ENCODE results near the gene SP6.

The SP6 gene

GRCh38 chr17:47803201-47803600, 47.8 kb downstream of the SP6 start:
- H3K4me3 ChIP-seq (ENCODE audit: low read depth, low read length): no peak overlapping the region
- DNase-seq (ENCODE audit: low read depth, low spot score): no peak
- POLR2A ChIA-PET: no interaction called here
- no peak for TF ChIP-seq CTCF (IDR thresholded peaks at IDR 0.05; ENCODE audit: insufficient read depth, low read length, missing control alignments)
- CTCF ChIA-PET: interaction anchor here (1.9 to 3.4 kb wide), 4 partner anchors 9 to 106 kb away, joined by 5 to 16 read pairs (median 6); no protein-coding TSS in a partner anchor

GRCh38 chr17:47802341-47803022, 48.5 kb downstream of the SP6 start:
- TF ChIP-seq CTCF (IDR thresholded peaks at IDR 0.05; ENCODE audit: insufficient read depth, low read length, missing control alignments): peak; percentile 69
- no peak overlapping the region for H3K4me3 ChIP-seq (ENCODE audit: low read depth, low read length)
- ChIA-PET CTCF (interaction anchor here (0.7 to 3.4 kb wide), 17 partner anchors 8 to 136 kb away, joined by 3 to 16 read pairs (median 5); no protein-coding TSS in a partner anchor), POLR2A (no interaction called here)
- DNase-seq (ENCODE audit: low read depth, low spot score): no peak

- DNase-seq (ENCODE audit: low read depth, low spot score): no peak
- POLR2A ChIA-PET: no interaction called here
- no peak for TF ChIP-seq CTCF (IDR thresholded peaks at IDR 0.05; ENCODE audit: insufficient read depth, low read length, missing control alignments)
- H3K4me3 ChIP-seq (ENCODE audit: low read depth, low read length): no peak overlapping the region
- CTCF ChIA-PET: interaction anchor here (0.7 to 3.4 kb wide), 17 partner anchors 9 to 136 kb away, joined by 3 to 16 read pairs (median 5); no protein-coding TSS in a partner anchor
Measured at GRCh38 chr17:47801906-47802305, 49.1 kb downstream of the SP6 start.

GRCh38 chr17:47801176-47801765, 49.7 kb downstream of the SP6 start:
- no peak overlapping the region for H3K4me3 ChIP-seq (ENCODE audit: low read depth, low read length)
- no peak for DNase-seq (ENCODE audit: low read depth, low spot score)
- no peak for TF ChIP-seq CTCF (IDR thresholded peaks at IDR 0.05; ENCODE audit: insufficient read depth, low read length, missing control alignments)
- ChIA-PET POLR2A (interaction anchor here (0.6 kb wide), 1 partner anchor 156 kb away, joined by 3 read pairs; no protein-coding TSS in a partner anchor), CTCF (interaction anchor here (0.7 to 3.4 kb wide), 16 partner anchors 9 to 135 kb away, joined by 3 to 16 read pairs (median 4); no protein-coding TSS in a partner anchor)

GRCh38 chr17:47800686-47801085, 50.3 kb downstream of the SP6 start:
- ChIA-PET POLR2A (interaction anchor here (0.6 kb wide), 1 partner anchor 156 kb away, joined by 3 read pairs; no protein-coding TSS in a partner anchor), CTCF (interaction anchor here (1.4 to 3.4 kb wide), 6 partner anchors 8 to 135 kb away, joined by 4 to 16 read pairs (median 6); no protein-coding TSS in a partner anchor)
- H3K4me3 ChIP-seq (ENCODE audit: low read depth, low read length): no peak overlapping the region
- TF ChIP-seq CTCF (IDR thresholded peaks at IDR 0.05; ENCODE audit: insufficient read depth, low read length, missing control alignments): no peak
- no peak for DNase-seq (ENCODE audit: low read depth, low spot score)

- no peak for TF ChIP-seq CTCF (IDR thresholded peaks at IDR 0.05; ENCODE audit: insufficient read depth, low read length, missing control alignments)
- POLR2A ChIA-PET: interaction anchor here (0.6 kb wide), 1 partner anchor 143 kb away, joined by 5 read pairs; no protein-coding TSS in a partner anchor
Measured at GRCh38 chr17:47797797-47798196, 53.2 kb downstream of the SP6 start.

More at GRCh38 chr17:47797797-47798196, 53.2 kb downstream of the SP6 start:
- H3K4me3 ChIP-seq (ENCODE audit: low read depth, low read length): no peak overlapping the region
- CTCF ChIA-PET: interaction anchor here (1.1 to 1.6 kb wide), 4 partner anchors 11 to 134 kb away, joined by 3 to 6 read pairs (median 4); no protein-coding TSS in a partner anchor
- DNase-seq (ENCODE audit: low read depth, low spot score): no peak
